GM12875 (cell line): ENCODE measurements around the gene TMPRSS6.
A peak's percentile ranks its signal among the peaks of the same experiment; 100 is the strongest.

Source experiments
- H3K4me3 ChIP-seq: one replicate; pipeline ENCODE4 v1.5.1; 2011; ENCODE audit warnings: low read depth, low read length, control low read depth
- TF ChIP-seq, protein P1 (sequence below): IDR thresholded peaks from 2 replicates; pipeline ENCODE4 v1.5.1; 2011; ENCODE audit warnings: low read depth, mild to moderate bottlenecking, control low read depth, inconsistent platforms, low read length, moderate library complexity, borderline replicate concordance; ENCODE audit not compliant: insufficient read depth

The TMPRSS6 gene

DNA sequence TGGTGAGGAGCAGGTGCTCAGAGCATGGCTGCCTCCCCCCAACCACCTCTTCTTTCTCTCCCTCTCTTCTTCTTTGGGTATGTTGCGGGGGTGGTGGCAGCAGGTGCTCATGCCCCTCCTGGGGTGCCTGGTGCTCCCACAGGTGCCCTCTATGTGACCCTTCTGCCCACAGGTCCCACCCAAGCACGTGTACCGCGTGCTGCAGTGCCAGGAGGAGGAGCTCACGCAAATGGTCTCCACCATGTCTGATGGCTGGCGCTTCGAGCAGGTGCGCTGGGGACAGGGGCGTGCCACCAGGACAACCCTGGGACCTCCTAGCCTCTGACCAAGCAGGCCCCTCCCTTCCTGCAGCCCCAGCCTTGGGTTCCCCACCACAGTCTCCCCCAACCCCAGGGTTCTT is 52.3 kb downstream of the TMPRSS6 start:
- H3K4me3 ChIP-seq, result no peak overlapping the region
- TF ChIP-seq, protein P1, sequence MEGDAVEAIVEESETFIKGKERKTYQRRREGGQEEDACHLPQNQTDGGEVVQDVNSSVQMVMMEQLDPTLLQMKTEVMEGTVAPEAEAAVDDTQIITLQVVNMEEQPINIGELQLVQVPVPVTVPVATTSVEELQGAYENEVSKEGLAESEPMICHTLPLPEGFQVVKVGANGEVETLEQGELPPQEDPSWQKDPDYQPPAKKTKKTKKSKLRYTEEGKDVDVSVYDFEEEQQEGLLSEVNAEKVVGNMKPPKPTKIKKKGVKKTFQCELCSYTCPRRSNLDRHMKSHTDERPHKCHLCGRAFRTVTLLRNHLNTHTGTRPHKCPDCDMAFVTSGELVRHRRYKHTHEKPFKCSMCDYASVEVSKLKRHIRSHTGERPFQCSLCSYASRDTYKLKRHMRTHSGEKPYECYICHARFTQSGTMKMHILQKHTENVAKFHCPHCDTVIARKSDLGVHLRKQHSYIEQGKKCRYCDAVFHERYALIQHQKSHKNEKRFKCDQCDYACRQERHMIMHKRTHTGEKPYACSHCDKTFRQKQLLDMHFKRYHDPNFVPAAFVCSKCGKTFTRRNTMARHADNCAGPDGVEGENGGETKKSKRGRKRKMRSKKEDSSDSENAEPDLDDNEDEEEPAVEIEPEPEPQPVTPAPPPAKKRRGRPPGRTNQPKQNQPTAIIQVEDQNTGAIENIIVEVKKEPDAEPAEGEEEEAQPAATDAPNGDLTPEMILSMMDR, result no peak

DNA sequence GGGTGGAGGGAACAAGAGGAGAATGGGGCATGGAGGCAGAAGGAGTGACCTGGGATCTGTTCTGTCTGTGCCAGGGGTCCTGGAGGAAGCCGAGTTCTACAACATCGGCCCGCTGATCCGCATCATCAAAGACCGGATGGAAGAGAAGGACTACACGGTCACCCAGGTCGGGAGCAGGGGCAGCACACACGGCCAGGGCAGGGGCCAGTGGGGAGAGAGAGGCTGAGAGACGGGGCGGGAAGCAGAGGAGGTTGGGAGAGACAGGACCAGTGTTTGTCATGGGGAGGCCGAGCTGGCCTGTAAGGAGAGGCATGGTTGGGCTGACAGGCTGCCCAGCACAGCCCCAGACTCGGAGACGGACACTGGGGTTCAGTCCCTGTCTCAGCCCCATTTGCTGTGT is 53.3 kb downstream of the TMPRSS6 start:
- no peak overlapping the region for H3K4me3 ChIP-seq
- TF ChIP-seq, protein P1, result no peak

DNA sequence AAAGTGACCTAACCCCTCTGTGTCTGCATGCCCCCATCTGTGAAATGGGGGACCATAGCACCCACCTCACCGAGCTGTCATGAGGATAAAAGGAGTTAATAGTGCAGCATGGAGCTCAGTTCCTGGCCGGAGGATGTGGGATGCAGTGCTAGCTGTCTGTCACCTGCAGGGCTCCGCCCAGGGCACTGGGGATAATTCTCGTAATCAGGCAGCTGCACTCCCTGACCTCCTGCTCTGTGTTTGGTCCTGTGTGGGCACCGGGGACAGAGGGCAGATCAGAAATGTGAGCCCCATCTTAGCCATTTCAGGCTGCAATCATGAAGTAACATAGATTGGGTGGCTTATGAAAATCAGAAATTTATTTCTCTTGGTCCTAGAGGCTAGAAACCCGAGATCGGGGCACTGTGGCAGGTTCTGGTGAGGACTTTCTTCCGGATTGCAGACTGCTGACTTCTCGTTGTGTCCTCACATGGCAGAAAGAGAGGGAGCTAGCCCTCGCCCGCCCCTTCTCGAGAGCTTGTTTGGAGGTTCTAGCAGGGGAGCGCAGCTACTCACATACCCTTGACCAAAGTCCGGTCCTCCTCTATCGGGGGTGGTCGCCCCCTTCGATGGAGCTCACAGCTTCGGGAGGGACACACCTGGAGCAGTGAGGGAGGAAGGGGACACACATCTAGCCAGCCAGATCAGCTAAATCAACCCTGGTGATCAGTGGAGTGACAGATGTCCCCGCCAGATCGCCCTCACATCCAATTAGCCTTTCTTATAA is 54.7 kb downstream of the TMPRSS6 start:
- TF ChIP-seq, protein P1, result no peak
- H3K4me3 ChIP-seq, result no peak overlapping the region

DNA sequence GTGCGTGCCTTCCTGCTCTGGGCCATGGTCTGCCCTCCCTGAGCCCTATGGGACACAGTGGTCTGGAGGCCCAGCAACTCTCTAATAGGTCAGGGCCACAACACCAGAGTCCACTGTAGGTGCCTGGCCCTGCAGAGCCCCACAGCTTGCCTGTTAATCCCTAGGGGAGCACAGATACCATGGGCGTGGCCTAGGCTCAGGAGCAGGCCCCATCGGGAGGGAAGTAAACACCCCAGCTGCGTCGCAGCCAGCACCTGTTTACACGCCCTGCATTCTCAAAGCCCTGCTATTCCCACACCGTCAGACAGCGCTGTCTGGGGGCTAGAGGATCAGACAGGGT is 55.5 kb downstream of the TMPRSS6 start:
- H3K4me3 ChIP-seq, result no peak overlapping the region
- TF ChIP-seq, protein P1, result no peak

DNA sequence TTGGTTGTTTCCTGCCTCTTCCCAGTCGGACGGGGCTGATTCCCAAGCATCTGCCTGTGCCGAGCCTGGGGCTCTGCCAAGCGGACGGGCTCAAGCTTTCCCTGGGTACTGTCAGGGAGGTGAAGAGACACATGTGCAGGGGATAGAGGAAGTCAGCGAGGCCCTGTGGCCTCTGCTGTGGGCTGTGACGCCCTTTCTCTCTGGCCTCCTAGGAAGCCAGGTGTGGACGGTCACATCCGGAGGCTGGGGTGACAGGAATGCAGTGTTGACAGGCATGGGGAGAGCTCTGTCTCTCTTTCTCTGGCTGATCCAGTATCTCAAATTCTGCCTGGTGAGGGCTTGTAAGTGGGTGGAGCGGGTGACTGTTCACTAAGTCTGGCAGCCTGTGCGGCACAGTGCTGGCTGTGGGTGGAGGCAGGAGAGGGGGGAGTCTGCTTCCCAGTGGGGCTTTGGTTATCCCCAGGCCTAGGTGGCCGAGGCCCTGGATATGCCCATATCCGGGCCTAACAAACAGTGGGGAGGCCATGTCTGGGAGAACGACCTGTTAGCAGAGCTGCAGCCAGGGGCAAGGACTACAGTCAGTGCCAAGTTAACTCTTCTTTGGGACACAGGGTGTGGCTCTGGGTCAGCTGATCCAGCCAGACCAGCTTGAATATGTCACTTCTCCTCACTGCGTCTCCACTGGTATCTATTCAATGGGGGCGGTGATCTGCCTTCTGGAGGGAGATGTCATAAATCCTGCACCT is 56.0 kb downstream of the TMPRSS6 start:
- H3K4me3 ChIP-seq, result no peak overlapping the region
- TF ChIP-seq, protein P1, result no peak

DNA sequence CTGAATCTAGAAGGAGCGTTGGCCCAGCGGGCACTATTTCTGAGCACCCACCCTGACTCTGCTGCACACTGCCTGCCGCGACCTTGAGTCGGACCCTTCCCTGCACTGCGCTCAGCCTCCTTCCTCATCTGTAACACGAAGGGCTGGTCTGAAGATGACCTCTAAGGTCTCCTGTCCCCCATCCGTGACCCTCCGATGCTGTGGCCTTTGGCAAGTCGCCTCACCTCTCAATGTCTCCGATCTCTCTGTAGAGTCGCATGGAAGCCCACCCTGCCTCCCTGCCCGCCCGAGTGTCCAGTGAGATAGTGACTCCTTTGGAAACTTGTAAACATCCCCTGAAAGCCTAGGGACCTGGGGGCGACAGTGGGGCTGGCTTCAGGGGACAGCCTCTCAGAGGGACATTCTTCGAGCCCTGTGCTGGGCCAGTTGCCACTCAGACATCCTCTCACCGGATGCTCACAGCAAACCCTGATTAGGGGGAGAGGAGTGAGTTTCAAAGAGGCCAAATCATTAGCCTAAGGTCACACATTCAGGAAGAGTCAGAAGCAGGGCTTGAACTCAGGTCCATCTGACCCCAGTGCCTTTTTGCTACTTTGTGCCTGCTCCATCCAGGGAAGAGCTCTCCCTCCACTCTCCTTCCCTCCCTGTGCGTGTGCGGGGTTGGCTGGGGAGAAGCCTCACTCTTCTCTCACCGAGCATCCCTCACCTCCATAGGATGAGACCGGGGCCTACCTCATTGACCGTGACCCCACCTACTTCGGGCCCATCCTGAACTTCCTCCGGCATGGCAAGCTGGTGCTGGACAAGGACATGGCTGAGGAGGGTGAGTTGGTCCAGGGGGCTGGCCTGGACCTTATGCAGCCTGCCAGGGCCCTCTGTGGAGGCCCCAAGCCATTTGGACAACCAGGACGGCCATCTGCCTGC is 56.9 kb downstream of the TMPRSS6 start:
- TF ChIP-seq, protein P1, result no peak
- H3K4me3 ChIP-seq, result peak overlapping the region; percentile 55
